SW480 (cell line): Measurements from ENCODE around the gene PDE1C.

Experiments used
- DNase-seq: peaks from one replicate; pipeline ENCODE4 v3.0.0-alpha.2; 2016; ENCODE audit warnings: low spot score

PDE1C gene

DNA sequence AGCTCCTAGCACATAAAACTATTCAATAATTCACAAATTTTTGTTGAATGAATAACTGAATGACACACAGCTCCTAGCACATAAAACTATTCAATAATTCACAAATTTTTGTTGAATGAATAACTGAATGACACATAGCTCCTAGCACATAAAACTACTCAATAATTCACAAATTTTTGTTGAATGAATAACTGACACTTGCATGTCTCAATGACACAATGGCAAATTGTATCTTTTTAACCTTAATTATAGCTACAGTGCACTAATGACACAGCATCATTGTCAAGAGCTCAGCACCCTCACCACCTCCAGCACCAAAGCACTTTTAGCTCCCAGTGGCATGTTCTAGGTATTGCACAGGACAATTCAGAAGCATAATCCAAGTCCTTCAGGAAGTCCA lies 131.6 kb downstream of the PDE1C start:
- DNase-seq = no peak

DNA sequence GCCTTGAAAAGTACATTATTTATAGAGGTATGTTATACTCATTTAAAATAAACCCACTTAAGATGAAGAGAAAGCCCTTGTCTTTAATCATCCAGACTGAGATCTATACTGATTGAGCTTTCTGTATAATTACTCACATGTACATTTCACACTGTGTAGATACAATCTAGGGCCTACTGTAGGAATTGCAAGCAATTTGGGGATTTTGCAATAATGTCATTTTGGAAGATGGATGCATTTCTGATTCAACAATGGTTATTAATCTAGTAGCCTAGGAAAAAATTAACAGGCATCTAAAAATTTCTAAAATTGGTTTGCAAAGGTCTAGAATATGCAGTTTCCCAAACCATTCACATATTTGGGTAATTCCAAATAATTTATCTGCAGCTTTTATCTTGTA lies 132.2 kb downstream of the PDE1C start:
- no peak for DNase-seq

DNA sequence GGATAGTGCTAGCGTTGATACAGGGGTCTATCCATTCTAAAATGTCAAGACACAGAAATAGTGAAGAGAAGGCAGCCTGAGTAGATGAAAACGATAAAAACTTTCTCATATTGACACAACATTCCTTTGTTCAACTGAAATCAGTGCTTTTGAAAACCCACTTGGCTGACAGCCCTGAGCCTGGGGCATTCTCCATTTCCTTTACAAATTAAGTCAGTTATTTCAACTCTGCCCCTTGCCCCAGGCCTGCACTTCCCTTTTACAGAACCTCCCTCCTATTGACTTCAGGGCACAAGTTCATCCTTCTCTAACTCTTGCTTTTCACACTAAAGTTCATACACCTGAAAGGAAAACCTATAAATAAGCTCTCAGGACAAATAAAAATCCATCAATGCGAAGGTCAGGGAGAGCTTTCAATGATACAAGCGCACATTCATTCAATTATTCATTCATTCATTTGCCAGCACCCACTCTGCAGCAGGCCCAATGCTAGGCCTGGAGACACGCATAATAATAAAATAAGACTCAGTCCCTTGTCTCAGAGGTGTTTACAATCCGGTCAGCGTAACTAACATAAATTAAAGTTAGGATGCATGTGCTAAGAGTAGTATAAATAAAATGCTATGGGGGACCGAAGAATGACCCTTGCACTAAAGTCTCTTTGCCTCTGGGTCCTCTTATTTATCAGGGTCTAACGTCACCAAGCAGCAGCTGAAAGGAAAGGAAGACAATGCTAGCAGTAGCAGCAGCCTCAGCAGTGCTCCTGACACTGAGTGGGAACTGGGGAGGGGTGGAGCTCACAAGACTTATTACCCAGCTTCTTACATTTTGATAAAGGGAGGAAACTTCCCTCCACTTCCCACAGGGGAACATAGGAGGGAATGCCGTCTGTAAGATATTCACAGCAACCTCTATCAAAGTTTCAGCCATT lies 134.8 kb downstream of the PDE1C start:
- DNase-seq = no peak

DNA sequence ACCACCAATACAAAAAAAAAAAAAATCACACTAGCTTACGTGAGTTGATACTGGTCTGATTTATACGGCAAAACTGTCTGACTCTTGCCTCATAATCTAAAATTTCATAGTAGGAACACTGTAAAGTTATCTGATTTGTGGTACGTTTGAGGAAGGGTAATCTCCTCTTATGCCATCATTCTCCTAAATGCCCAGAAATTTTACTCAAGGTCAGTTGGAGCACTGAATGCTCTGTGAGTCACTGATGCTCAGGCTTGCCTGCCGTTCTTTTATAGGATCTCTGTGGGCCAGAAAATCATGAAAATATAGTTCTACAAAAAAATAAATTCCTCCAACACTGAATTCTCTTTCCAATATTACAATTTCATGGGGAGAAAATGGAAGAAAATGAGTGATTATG lies 135.7 kb downstream of the PDE1C start:
- no peak for DNase-seq

DNA sequence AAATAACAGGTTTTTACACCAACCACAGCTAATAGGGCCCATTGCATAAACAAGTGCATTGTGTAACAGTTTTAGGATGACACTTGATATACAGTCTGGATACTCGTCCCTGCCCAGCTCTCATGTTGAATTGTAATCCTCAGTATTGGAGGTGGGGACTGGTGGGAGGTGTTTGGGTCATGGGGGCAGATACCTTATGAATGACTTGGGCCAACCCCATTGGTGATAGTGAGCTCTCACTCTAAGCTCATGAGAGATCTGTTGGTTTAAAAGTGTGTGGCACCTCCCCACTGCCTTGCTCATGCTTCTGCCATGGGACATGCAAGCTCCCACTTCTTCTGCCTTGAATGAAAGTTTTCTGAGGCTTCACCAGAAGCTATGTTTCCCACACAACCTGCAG lies 136.7 kb downstream of the PDE1C start:
- DNase-seq = no peak

DNA sequence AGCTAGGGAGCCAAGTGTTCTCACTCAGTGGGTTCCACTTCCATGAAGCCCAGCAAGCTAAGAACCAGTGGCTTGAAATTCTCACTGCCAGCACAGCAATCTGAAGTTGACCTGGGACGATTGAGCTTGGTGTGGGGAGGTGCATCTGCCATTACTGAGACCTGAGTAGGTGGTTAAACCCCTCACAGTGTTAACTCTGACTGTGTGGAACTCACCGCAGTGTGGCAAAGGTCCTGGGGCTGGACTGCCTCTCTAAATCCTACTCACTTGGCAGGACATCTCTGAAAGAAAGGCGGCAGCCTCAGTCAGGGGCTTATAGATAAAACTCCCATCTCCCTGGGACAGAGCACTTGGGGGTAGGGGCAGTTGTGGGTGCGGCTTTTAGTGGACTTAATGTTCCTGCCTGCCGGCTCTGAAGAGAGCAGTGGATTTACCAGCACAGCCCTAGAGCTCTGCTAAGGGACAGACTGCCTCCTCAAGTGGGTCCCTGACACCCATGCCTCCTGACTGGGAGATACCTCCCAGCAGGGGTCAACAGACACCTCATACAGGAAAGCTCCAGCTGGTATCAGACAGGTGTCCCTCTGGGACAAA lies 143.1 kb downstream of the PDE1C start:
- no peak for DNase-seq

DNA sequence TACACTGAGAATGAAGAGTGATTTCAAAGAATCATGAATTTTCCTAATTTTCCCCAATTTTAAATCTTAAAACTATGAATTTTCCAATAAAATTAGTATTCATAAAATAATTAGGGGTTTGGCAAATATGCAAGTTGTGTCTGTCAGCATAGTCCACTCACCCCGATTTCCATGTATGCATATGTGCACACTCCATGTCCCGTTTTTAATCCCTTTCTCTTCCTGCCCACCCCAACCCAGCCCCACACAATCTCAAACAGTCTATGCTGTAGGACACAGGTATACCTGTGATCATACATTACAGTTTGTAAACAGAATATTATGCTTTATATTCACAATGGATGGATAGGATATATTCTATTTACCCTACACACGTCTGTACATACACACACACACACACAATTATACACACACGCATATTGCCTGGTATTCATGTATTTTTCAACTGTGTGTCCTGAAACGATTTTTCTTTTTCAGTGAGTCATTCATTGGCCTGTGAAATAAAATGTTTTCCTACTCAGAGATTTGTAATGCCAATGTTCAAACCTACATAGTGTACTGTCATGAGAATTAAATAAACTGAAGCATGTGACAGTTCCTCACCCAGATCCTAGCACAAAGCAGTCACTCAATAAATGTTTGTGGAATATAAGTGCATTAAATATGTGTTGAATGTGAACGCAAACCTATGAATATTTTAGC lies 144.3 kb downstream of the PDE1C start:
- DNase-seq = no peak

DNA sequence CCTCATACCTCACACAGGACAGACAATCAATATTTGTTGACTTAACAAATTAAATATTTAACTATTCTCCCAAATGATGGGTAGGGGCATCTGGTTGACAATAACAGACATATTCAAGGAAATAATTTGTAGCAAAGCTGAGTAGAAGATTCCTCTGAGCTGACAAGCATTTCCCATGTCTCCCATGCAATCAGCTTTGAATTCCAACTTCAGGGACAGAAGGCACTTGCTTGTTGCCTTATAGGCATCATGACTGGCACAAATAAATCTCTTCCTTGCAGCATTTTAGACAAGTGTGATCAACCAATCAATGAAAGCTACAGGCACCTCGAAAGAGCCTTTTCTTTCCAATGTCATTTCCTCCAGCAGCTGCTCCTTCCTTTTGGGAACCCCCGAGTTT lies 146.0 kb downstream of the PDE1C start:
- no peak for DNase-seq

DNA sequence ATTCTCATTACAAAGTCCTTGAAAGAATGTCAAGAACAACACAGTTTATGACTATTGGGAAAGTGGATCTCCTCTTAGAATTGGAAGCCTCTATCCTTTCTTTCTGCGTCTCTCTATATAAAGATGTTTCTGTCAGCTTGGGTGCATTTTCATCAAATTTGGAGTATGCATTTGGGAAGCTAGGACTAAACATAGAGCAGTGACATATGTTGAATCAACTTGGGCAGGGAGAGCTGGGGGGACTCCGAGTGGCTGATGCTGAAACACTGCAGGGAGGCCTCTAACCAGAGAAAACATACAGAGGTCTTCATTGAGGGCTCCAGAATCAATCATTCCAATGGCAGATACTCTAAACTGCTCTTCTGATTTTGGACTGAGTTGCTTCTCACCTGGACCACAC lies 147.4 kb downstream of the PDE1C start:
- DNase-seq = no peak

DNA sequence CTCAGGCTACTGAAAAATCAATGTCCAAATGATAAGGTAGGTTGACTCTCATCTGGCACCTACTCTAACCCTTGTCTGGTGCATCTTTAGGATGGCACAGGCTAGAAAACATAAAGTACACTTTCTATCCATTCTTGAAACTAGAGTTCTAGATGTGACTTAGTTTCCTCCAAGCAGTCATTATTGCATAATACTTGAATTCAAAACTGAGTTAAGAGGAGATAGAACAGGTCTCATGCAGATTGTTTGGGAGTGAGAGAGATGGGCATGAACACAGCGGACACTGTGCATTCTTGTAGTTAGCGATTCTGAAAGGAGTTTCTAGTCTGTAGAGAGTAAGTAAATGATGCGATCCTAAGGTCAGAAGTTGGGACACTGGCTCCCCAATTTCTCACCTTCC lies 149.2 kb downstream of the PDE1C start:
- no peak for DNase-seq

DNA sequence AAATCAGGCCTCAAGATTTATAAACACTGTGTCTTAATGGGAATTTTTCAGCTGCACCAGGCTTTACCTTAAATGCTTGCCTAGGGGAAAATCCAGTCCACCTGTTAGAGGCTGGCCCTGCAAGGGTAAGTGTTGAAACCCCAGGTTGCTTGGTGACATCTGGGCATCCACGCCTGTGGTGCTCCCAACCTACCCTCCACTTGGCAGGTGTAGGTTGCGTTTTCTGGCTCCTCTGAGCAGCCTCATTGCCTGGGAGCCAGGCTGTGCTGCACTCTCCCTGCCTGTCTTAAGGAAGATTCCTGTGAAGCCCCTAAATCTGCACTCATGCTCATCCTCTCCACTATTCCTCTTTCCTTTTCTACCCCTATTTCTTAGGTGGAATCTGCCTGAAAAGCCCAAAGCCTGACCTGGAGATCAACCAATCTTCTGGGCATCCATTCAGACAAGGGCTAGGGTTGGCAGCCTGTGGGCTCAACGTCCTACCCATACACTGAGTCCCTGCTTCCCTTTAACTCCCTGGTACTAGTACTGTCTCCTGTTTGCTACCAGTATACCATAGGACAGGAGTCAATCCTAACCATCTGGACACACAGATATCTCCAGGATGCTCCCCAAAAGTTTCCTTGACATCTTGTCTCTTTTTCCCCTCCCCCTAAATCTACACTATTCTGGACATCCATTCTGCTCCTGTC lies 150.4 kb downstream of the PDE1C start:
- no peak for DNase-seq

DNA sequence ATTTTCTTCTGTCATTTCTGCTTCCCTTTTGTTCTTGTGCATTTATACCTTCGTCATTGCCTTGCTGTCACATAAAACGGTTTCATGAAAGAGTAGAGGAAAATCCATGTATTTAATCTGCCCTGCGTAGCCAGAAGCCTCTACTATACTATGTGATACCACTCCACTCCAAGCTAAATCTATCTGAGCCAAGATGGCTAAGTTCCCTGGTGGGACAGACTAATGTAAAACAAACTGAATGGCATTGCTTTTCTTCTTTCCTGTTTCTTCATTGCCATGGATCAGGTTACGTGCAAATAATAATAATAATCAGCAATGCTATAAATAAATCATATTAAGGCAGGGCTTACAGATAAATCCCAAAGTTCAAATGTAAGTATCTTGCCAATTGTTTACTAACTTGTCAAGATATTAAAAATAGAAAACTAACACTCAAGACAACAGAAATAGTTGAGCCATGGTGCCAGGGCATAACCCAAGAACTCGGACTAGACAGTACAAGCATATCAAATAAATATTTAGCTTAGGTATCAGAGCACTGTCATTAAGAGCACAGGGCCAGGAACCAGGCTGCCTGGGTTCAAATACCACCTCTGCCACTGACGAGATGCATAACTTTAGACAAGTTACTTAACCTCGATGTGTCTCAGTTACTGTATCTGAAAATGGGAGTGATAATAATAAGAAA lies 151.4 kb downstream of the PDE1C start:
- no peak for DNase-seq

DNA sequence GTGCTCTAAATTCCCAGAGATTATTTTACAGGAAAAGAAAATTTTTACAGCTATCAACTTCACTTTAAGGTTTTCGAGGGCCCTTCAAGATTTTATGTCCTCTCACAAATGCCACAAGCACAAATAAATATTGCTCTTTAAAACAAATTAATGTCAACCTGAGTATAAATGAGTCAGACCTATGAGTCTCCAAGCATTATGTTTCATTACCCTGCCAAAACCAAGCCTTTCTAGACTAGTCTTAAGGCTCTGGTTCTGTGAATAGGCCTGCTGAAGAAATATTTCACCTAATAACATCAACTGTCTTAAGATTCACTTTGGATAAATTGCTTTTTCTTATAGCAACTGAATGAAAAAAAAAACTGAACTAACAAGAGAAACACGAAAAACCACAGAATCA lies 153.0 kb downstream of the PDE1C start:
- DNase-seq = no peak

DNA sequence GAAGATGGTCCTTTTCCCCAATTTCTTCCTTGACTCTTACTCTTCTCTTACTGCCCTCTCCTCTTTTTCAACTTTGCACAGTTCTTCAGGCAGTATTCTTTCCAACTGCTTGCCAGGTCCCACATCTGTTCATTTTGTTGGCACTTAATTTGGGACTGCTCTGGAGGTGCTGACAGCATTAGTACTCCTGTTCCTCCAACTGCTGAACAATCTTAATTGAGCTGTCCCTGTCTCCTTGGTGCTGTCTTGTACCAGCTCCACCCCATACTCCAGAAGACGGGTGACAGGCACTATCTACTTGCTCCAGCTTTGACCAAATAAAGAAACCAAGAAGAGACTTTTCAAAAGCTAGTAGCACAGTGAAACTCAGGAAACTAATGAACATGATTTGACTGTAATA lies 160.0 kb downstream of the PDE1C start:
- DNase-seq = no peak

DNA sequence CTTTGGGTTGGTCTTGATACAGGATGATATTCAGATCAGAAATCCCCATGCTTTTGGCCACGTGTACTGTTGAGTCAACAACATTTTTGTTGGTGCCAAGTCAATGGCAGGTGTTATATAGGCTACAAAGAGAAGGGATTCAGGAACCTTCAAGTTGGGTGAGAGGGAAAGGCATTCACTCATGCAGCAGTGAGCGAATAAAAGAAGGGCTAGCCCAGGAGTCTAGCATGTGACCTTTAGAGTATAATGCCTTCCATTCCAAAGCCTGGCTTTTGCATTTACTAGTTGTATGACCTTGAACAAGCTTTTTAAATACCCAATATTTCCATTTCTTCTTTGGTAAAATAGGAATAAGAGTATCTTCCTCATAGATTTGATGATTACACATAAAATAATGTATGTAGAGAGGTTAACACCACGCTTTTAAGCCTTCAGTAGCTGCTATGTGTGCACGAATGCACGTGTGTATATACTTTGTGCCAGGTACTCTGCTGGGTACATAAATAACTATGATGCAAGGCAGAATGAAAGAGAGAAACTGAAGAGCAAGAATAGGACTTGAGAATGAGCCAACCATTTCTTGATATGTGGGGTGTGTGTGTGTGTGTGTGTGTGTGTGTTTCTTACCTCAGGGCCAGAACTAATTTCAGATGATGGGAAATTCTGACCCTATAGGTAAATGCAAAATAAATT lies 163.6 kb downstream of the PDE1C start:
- DNase-seq = no peak

DNA sequence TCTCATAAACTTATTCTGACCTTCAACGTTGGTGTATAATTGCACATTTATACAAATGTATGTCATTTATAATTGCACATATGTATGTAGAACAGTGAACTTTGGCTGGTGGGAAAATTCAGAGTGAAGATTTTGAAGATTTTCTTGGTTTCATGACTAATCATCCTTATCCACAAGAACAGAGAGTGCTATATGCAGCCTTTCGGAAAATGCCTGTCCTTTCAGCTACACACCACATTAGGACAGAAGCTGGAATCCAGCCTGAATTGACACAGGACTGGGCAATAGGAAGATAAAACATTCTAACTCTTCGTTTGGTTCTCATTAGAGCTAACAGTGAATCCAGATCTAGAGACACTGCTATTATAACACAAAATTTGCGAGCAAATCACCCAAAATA lies 166.2 kb downstream of the PDE1C start:
- DNase-seq = no peak

DNA sequence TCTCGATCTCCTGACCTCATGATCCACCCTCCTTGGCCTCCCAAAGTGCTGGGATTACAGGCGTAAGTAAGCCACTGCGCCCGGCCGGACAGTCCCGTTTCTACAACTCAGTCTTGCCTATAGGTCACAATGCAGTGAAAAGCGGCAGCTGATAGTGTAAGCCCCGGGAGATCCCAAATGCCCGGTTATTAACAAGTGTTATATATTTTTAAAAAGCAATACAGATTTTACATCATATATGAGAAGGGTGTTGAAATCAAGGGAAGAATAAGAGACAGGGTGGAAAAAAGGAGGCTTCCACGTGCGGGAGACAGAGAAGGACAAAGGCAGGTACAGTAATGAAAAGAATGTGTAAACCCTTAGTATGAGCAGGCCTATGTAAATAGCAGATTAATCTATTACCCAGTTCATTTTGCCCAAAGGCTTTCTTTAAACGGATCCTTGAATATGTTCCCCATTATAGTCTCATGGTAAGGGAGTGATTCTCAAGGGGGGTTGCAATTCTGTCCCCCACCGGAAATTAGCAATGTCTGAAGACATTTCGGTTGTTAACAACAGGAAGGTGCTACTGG lies 170.8 kb downstream of the PDE1C start:
- no peak for DNase-seq

DNA sequence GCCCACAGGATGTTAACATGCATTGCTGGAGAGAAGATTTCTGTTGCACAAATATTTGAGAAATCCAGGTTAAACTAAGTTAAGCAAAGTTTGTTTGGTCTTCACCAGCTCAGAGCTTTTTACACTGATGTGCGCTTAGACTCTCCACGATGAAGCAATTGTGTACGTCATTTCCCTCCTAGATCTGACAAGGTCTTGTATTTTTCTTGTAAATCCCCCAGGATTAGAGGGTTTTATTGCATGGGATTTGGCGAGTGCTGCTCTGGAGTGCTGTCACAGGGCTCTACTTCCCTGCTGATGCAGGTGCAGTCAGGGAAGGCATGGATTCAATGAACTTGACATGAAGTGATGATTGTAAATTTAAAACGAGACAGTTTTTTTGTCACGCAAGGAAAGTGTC lies 173.3 kb downstream of the PDE1C start:
- no peak for DNase-seq

DNA sequence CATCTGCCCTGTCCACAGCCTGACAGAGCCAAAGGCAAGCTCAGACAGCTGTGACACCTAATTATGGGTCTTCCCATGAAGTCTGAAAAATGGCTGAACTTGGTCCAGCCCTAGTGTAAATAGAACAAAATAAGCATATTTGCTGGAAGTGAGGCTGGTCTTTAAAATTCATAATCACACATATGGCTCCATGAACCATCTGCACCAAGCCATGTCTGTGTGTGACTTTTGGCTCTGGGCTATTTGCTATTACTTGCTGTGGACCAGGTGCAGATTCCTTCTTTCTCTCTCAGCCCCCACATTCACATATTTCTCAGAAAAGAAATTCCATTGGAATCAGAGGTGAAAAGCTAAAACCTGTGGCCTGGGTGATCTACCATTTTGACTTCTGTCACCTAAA lies 175.9 kb downstream of the PDE1C start:
- DNase-seq = no peak

DNA sequence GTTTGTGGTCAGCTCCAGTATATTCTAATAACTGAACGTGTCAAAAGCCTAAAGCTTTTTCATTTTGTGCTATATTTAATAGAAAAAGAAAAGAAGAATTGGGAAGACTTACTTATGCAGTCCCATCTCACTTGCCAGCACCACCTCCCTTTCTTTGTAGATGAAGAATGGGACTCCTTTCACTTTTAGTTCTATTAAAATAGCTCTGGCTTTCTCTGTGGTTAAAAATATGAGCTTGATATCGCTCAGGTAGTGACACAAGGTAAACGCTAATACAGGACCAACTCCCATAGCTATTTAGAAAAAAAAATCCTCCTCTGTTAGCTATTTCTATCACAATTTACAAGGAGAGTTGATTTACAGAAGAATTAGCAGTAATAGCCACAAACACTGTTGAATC lies 176.8 kb downstream of the PDE1C start:
- DNase-seq = no peak
